Caco-2 (cell line): ENCODE measurements around the gene MXRA7. TPM values are rescaled to one million over a fixed set of nuclear protein-coding genes. Genes with fewer than 3 reads are reported as not detected.

ENCODE experiments used
- BruUV-seq: library from RNA; stranded (reverse); fragments of 400-500 nt; replicated peaks from 2 replicates; lab custom pipeline; 2021; lab: Mats Ljungman, UMichigan
- CTCF ChIA-PET: fragments of 300-600 bp; sonication (Branson Sonifier 250); formaldehyde crosslinking; loops from one replicate; lab custom pipeline; 2022; ENCODE audit warnings: antibody characterized with exemption; lab: Charles Lee
- POLR2A ChIA-PET: fragments of 300-600 bp; sonication (Branson Sonifier 250); formaldehyde crosslinking; loops from one replicate; lab custom pipeline; 2022; ENCODE audit warnings: antibody characterized with exemption; lab: Charles Lee
- DNase-seq, 2 experiments: peaks; one replicate each; pipeline versions ENCODE4 v3.0.0 to v3.0.0-alpha.2; 2020 to 2022
- H3K27me3 ChIP-seq: replicated peaks from 2 replicates; pipeline ENCODE4 v1.6.0; 2011; ENCODE audit warnings: low read length; ENCODE audit not compliant: control insufficient read depth, insufficient read depth
- H3K36me3 ChIP-seq: 2 replicates; pipeline ENCODE4 v1.5.1; 2011; ENCODE audit warnings: low read length; ENCODE audit not compliant: control insufficient read depth, insufficient read depth
- H3K4me1 ChIP-seq: fragments of 250-450 bp; sonication (Bioruptor Pico); 2 replicates; pipeline ENCODE4 v1.5.1; 2020; ENCODE audit warnings: mild to moderate bottlenecking
- H3K4me3 ChIP-seq: 2 replicates; pipeline ENCODE4 v1.5.1; 2011; ENCODE audit warnings: low read depth, mild to moderate bottlenecking, control low read depth, low read length
- H3K9me3 ChIP-seq: fragments of 250-450 bp; sonication (Bioruptor Pico); 2 replicates; pipeline ENCODE4 v1.5.1; 2020; ENCODE audit warnings: mild to moderate bottlenecking, moderate library complexity
- H3K27ac Mint-ChIP-seq: one replicate; pipeline ENCODE4 v1.8.0; 2022; ENCODE audit warnings: mixed read lengths; ENCODE audit not compliant: unreplicated experiment
- H3K27me3 Mint-ChIP-seq: one replicate; pipeline ENCODE4 v1.8.0; 2022; ENCODE audit warnings: mixed read lengths; ENCODE audit not compliant: insufficient read depth, unreplicated experiment
- H3K36me3 Mint-ChIP-seq: one replicate; pipeline ENCODE4 v1.8.0; 2022; ENCODE audit warnings: mild to moderate bottlenecking, mixed read lengths; ENCODE audit not compliant: insufficient read depth, unreplicated experiment
- H3K4me1 Mint-ChIP-seq: one replicate; pipeline ENCODE4 v1.8.0; 2022; ENCODE audit warnings: low read depth, mixed read lengths; ENCODE audit not compliant: unreplicated experiment
- H3K4me3 Mint-ChIP-seq: one replicate; pipeline ENCODE4 v1.8.0; 2022; ENCODE audit warnings: mild to moderate bottlenecking, moderate library complexity, mixed read lengths; ENCODE audit not compliant: unreplicated experiment
- H3K9me3 Mint-ChIP-seq: one replicate; pipeline ENCODE4 v1.8.0; 2022; ENCODE audit warnings: mixed read lengths; ENCODE audit not compliant: unreplicated experiment
- CTCF ChIP-seq, 2 experiments: fragments of 200-600 bp in 1 of 2; IDR thresholded peaks; 1 replicate in 1 of 2; 2 replicates in 1 of 2; pipeline versions ENCODE4 v1.5.1 to v1.8.0; 2011 to 2022; ENCODE audit warnings: antibody characterized with exemption in 1 of 2, control low read depth in 1 of 2, inconsistent platforms in 1 of 2, low read depth in 1 of 2, low read length in 1 of 2, mild to moderate bottlenecking in 1 of 2, moderate library complexity in 1 of 2; ENCODE audit not compliant: insufficient read depth in 1 of 2, severe bottlenecking in 1 of 2, unreplicated experiment in 1 of 2
- intact Hi-C: fragments of 100-400 bp; cut with micrococcal nuclease; formaldehyde crosslinking; loops from one replicate; pipeline ENCODE4 v1.10.0; 2022; ENCODE audit not compliant: unreplicated experiment
- total RNA-seq: library from RNA; stranded (reverse); gene quantifications from 2 replicates; pipeline ENCODE4 v1.2.3, GENCODE V29; 2022

Gene MXRA7
- total RNA-seq, 1 experiment from 2014 or later, result 70.2 TPM

GRCh38 chr17:76657505-76658241 lies 53.1 kb downstream of the MXRA7 start:
- ChIA-PET CTCF (no interaction called here), POLR2A (interaction anchor here (0.5 kb wide), 2 partner anchors 35 to 1452 kb away, joined by 3 to 5 read pairs; no protein-coding TSS in a partner anchor)
- no peak overlapping the region for H3K4me3 ChIP-seq

GRCh38 chr17:76654408-76654807 lies 56.4 kb downstream of the MXRA7 start:
- Mint-ChIP-seq H3K9me3 (peaks cover 16% of the 10 kb centered on the region), H3K36me3 (no peaks in the 10 kb centered on the region), H3K27me3 (no peaks in the 10 kb centered on the region), H3K4me1 (peaks cover 21% of the 10 kb centered on the region), H3K4me3 (no peak overlapping the region), H3K27ac (no peak overlapping the region)
- DNase-seq, result no peak
- no peak overlapping the region for H3K4me3 ChIP-seq
- no peaks in the 10 kb centered on the region for H3K27me3 ChIP-seq
- ChIA-PET CTCF (interaction anchor here (0.6 to 0.7 kb wide), 2 partner anchors 38 to 179 kb away, joined by 5 to 6 read pairs; no protein-coding TSS in a partner anchor), POLR2A (no interaction called here)
- no peak for TF ChIP-seq CTCF (IDR thresholded peaks at IDR 0.05; ENCODE audit: insufficient read depth in 1 of 2, low read depth in 1 of 2, low read length in 1 of 2, severe bottlenecking in 1 of 2, unreplicated experiment in 1 of 2)
- BruUV-seq, result no TSS peak
- peaks cover 14% of the 10 kb centered on the region for H3K4me1 ChIP-seq
- no peaks in the 10 kb centered on the region for H3K36me3 ChIP-seq
- H3K9me3 ChIP-seq, result 0 out of 2 replicates have a peak, but pooled peaks cover 6% of the 10 kb centered on the region
- intact Hi-C loops, result no loop called here

More at GRCh38 chr17:76657505-76658241, 53.1 kb downstream of the MXRA7 start:
- Histone ChIP-seq H3K36me3 (no peaks in the 10 kb centered on the region), H3K9me3 (no peaks in the 10 kb centered on the region), H3K27me3 (no peaks in the 10 kb centered on the region), H3K4me1 (peaks cover 28% of the 10 kb centered on the region)
- intact Hi-C loops, result no loop called here
- H3K36me3 Mint-ChIP-seq, result no peaks in the 10 kb centered on the region
- no peaks in the 10 kb centered on the region for H3K27me3 Mint-ChIP-seq
- peaks cover under 1% of the 10 kb centered on the region for H3K9me3 Mint-ChIP-seq
- no peak overlapping the region for H3K4me3 Mint-ChIP-seq
- DNase-seq, result no peak
- no peak for TF ChIP-seq CTCF (IDR thresholded peaks at IDR 0.05; ENCODE audit: insufficient read depth in 1 of 2, low read depth in 1 of 2, low read length in 1 of 2, severe bottlenecking in 1 of 2, unreplicated experiment in 1 of 2)
- no peak overlapping the region for H3K27ac Mint-ChIP-seq
- BruUV-seq, result no TSS peak
- H3K4me1 Mint-ChIP-seq, result peaks cover 18% of the 10 kb centered on the region

- no peaks in the 10 kb centered on the region; the same call in 1 of the 2 replicates for H3K4me1 ChIP-seq
- H3K36me3 ChIP-seq, result no peaks in the 10 kb centered on the region
- H3K27ac Mint-ChIP-seq, result no peak overlapping the region
- CTCF ChIA-PET, result no interaction called here
- H3K4me3 ChIP-seq, result no peak overlapping the region
- no peaks in the 10 kb centered on the region for H3K27me3 Mint-ChIP-seq
- POLR2A ChIA-PET, result no interaction called here
- no peaks in the 10 kb centered on the region for H3K27me3 ChIP-seq
- no TSS peak for BruUV-seq
- H3K9me3 ChIP-seq, result 0 out of 2 replicates have a peak, but pooled peaks cover 17% of the 10 kb centered on the region
- no peaks in the 10 kb centered on the region for H3K36me3 Mint-ChIP-seq
- peaks cover 15% of the 10 kb centered on the region for H3K4me1 Mint-ChIP-seq
- peaks cover 26% of the 10 kb centered on the region for H3K9me3 Mint-ChIP-seq
- intact Hi-C loops, result no loop called here
- no peak for TF ChIP-seq CTCF (IDR thresholded peaks at IDR 0.05; ENCODE audit: insufficient read depth in 1 of 2, low read depth in 1 of 2, low read length in 1 of 2, severe bottlenecking in 1 of 2, unreplicated experiment in 1 of 2)
- no peak for DNase-seq
- H3K4me3 Mint-ChIP-seq, result no peak overlapping the region
Observed at GRCh38 chr17:76650504-76650903, 60.3 kb downstream of the MXRA7 start.
